DND-41 (cell line): ENCODE results near the gene LYZL2.
A peak's percentile ranks its signal among the peaks of the same experiment; 100 is the strongest.

ENCODE experiments used
- ATAC-seq: fragments of 200-7000 bp; cut with Tn5 transposase; 3 replicates; pipeline ENCODE4 v1.9.1; 2021; ENCODE audit warnings: low read depth; ENCODE audit not compliant: insufficient read depth
- DNase-seq: peaks from one replicate; pipeline ENCODE4 v3.0.0-alpha.2; 2020
- H2AFZ ChIP-seq: 2 replicates; pipeline ENCODE4 v1.6.0; 2012; ENCODE audit warnings: low read depth, low read length
- H3K27ac ChIP-seq: 2 replicates; pipeline ENCODE4 v1.5.1; 2012; ENCODE audit warnings: low read length, inconsistent platforms
- H3K27me3 ChIP-seq: fragments of 200-600 bp; sonication (generic); 2 replicates; pipeline ENCODE4 v1.6.0; 2012; ENCODE audit warnings: low read length, mild to moderate bottlenecking, inconsistent platforms; ENCODE audit not compliant: insufficient read depth, poor library complexity
- H3K36me3 ChIP-seq: 2 replicates; pipeline ENCODE4 v1.5.1; 2012; ENCODE audit warnings: low read length, inconsistent platforms; ENCODE audit not compliant: insufficient read depth
- H3K4me1 ChIP-seq: 2 replicates; pipeline ENCODE4 v1.5.1; 2012; ENCODE audit warnings: mild to moderate bottlenecking, low read length; ENCODE audit not compliant: insufficient read depth
- H3K4me2 ChIP-seq: 2 replicates; pipeline ENCODE4 v1.6.0; 2012; ENCODE audit warnings: mild to moderate bottlenecking, moderate library complexity, low read length, inconsistent platforms; ENCODE audit not compliant: insufficient read depth
- H3K4me3 ChIP-seq, 2 experiments: fragments of 200-600 bp in 1 of 2; shearing (Covaris generic) in 1 of 2; 2 replicates each; pipeline ENCODE4 v1.5.1; 2012 to 2016; ENCODE audit warnings: inconsistent platforms in 2 of 2, low read length in 2 of 2, mild to moderate bottlenecking in 2 of 2, low read depth in 1 of 2, moderate library complexity in 1 of 2
- H3K79me2 ChIP-seq: 2 replicates; pipeline ENCODE4 v1.6.0; 2012; ENCODE audit warnings: low read length, inconsistent platforms; ENCODE audit not compliant: insufficient read depth
- H3K9ac ChIP-seq: 2 replicates; pipeline ENCODE4 v1.6.0; 2012; ENCODE audit warnings: low read depth, mild to moderate bottlenecking, inconsistent platforms, low read length, moderate library complexity
- H3K9me3 ChIP-seq: 2 replicates; pipeline ENCODE4 v1.5.1; 2012; ENCODE audit warnings: low read length, moderate library complexity, mild to moderate bottlenecking, inconsistent platforms; ENCODE audit not compliant: insufficient read depth, severe bottlenecking
- H4K20me1 ChIP-seq: 2 replicates; pipeline ENCODE4 v1.6.0; 2012; ENCODE audit warnings: low read length; ENCODE audit not compliant: insufficient read depth
- CTCF ChIP-seq: IDR thresholded peaks from 2 replicates; pipeline ENCODE4 v1.5.1; 2012; ENCODE audit warnings: borderline replicate concordance, low read length, moderate library complexity, mild to moderate bottlenecking; ENCODE audit not compliant: poor library complexity, severe bottlenecking; ENCODE audit errors: extremely low read depth
- EZH2 ChIP-seq: IDR thresholded peaks from 3 replicates; pipeline ENCODE4 v1.6.1; 2012; ENCODE audit warnings: borderline replicate concordance, low read depth, mild to moderate bottlenecking, moderate library complexity, low read length, inconsistent platforms; ENCODE audit not compliant: severe bottlenecking

The LYZL2 gene

DNA sequence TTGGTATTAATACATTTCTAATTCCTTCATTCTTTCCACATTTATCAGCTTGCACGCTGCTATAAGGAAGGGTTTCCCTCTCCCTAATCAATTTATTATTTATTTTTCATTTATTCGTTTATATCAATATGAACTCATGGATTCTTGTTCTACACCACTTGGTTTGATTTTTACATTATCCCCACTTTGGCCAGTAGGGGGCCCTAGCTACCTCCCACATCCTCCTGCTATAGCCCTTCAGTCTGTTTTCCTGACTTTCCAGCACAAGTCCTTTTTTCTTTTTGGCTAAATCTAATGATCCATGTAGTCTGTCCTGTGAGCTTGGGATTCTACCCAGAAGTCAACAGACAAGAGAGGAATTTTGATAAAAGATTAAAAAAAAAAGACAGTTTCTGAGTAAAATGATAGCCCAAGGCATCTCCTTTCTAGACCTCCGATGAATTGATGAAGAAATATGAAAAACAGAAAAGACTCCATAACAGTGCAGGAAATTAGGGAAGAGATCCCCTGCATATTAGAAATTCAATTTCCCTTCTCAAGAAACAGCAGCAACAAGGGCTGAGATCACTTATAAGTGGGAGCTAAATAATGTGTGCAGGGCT is 47.7 kb downstream of the LYZL2 start:
- Histone ChIP-seq H4K20me1 (no peaks in the 10 kb centered on the region), H3K27me3 (peaks cover 7% of the 10 kb centered on the region), H3K36me3 (no peaks in the 10 kb centered on the region), H3K27ac (no peak overlapping the region), H2AFZ (no peak overlapping the region), H3K79me2 (no peaks in the 10 kb centered on the region), H3K4me2 (no peak overlapping the region), H3K4me3 (no peak overlapping the region), H3K9me3 (no peaks in the 10 kb centered on the region), H3K9ac (no peak overlapping the region), H3K4me1 (no peaks in the 10 kb centered on the region)
- ATAC-seq (peak; percentile 56; the same call in 1 of the 3 replicates), DNase-seq (peak; percentile 35)
- peak; percentile 74 for TF ChIP-seq CTCF
- TF ChIP-seq EZH2: no peak

- no peaks in the 10 kb centered on the region for H3K36me3 ChIP-seq
- no peak overlapping the region for H3K9ac ChIP-seq
- no peaks in the 10 kb centered on the region for H3K9me3 ChIP-seq
- H3K4me2 ChIP-seq: no peak overlapping the region
- ATAC-seq (no peak), DNase-seq (no peak)
- H3K4me3 ChIP-seq: no peak overlapping the region
- TF ChIP-seq EZH2: no peak
- no peak for TF ChIP-seq CTCF
- H3K27me3 ChIP-seq: peaks cover 7% of the 10 kb centered on the region
- no peaks in the 10 kb centered on the region for H4K20me1 ChIP-seq
- H3K27ac ChIP-seq: no peak overlapping the region
- no peaks in the 10 kb centered on the region for H3K4me1 ChIP-seq
- no peak overlapping the region for H2AFZ ChIP-seq
- no peaks in the 10 kb centered on the region for H3K79me2 ChIP-seq
Measured at GRCh38 chr10:30580676-30581075, 48.9 kb downstream of the LYZL2 start.

DNA sequence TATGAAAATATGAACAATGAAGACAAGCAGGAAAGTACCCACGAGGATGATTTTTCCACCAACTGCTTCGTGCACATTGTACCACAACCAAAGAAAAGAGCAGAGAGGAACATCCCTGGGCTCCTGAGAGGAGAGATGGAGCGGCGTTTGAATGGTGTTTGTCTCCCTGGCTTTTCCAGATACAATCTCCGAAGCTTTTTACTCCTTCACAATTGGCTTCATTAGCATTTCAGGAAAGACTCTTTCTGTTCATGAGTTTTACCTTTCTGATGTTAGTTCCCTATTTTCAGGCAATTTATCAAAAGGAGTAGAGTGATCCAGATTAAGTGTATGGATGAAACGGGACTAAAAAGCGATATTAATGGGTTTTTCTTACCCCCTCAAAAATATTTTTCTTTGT is 49.3 kb downstream of the LYZL2 start:
- no peaks in the 10 kb centered on the region for H3K79me2 ChIP-seq
- no peak for ATAC-seq
- no peaks in the 10 kb centered on the region for H3K36me3 ChIP-seq
- H3K9me3 ChIP-seq: no peaks in the 10 kb centered on the region
- H2AFZ ChIP-seq: no peak overlapping the region
- H3K9ac ChIP-seq: no peak overlapping the region
- DNase-seq: no peak
- H3K4me2 ChIP-seq: no peak overlapping the region
- TF ChIP-seq CTCF: no peak
- no peak for TF ChIP-seq EZH2
- no peak overlapping the region for H3K4me3 ChIP-seq
- H3K27me3 ChIP-seq: peaks cover 7% of the 10 kb centered on the region
- H3K27ac ChIP-seq: no peak overlapping the region
- H4K20me1 ChIP-seq: no peaks in the 10 kb centered on the region
- no peaks in the 10 kb centered on the region for H3K4me1 ChIP-seq

DNA sequence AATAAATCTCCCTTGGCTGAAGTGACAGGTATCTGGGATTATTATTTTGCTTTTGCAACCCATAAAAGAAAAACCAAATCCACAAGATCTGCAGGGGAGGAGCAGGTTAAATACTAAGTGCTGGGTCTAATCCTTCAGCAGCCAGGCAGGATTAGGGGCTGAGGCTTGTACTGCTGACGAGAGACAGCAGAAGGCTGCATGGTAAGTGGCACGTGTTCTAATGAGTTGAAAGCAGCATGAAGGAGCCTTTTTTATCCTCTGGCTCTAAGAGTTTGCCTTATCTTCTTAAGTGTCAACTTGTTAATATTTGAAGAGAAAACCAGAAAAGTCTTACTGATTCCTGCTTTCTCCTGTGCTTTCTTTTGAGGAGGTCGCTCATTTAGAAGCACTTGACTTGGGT is 50.0 kb downstream of the LYZL2 start:
- no peak for ATAC-seq
- no peak overlapping the region for H3K27ac ChIP-seq

More for the DNA sequence above, 50.0 kb downstream of the LYZL2 start:
- Histone ChIP-seq H4K20me1 (no peaks in the 10 kb centered on the region), H2AFZ (no peak overlapping the region), H3K36me3 (no peaks in the 10 kb centered on the region), H3K4me2 (no peak overlapping the region), H3K79me2 (no peaks in the 10 kb centered on the region), H3K4me3 (no peak overlapping the region), H3K27me3 (peaks cover 12% of the 10 kb centered on the region), H3K4me1 (no peaks in the 10 kb centered on the region), H3K9ac (no peak overlapping the region), H3K9me3 (no peaks in the 10 kb centered on the region)
- no peak for TF ChIP-seq EZH2
- no peak for TF ChIP-seq CTCF
- no peak for DNase-seq
